DMS53 (cell line): ENCODE measurements around the gene ZNF630.
"Not testable (repeated sequence)": the region's sequence is repeated elsewhere in the genome, so short reads cannot be mapped to it uniquely, and the experiment has no call there.

Experiments used
- DNase-seq: peaks from one replicate; lab custom pipeline; 2025; lab: John Stamatoyannopoulos, UW

Gene ZNF630

GRCh38 chrX:48028091-48028490, 43.3 kb downstream of the ZNF630 start:
- no peak for DNase-seq

GRCh38 chrX:48027545-48027944, 43.9 kb downstream of the ZNF630 start:
- not testable (repeated sequence) for DNase-seq

GRCh38 chrX:48025561-48025960, 45.9 kb downstream of the ZNF630 start:
- DNase-seq: peak; percentile 85

GRCh38 chrX:48022738-48023137, 48.7 kb downstream of the ZNF630 start:
- DNase-seq: no peak

GRCh38 chrX:48022100-48022499, 49.3 kb downstream of the ZNF630 start:
- DNase-seq: no peak

GRCh38 chrX:48021026-48021900, 50.2 kb downstream of the ZNF630 start:
- peak; percentile 92 for DNase-seq

- peak; percentile 23 for DNase-seq
Observed at GRCh38 chrX:48020472-48020871, 51.0 kb downstream of the ZNF630 start.

- not testable (repeated sequence) for DNase-seq
Observed at GRCh38 chrX:48019892-48020291, 51.5 kb downstream of the ZNF630 start.

GRCh38 chrX:48016583-48017310, 54.7 kb downstream of the ZNF630 start:
- DNase-seq: not testable (repeated sequence)

GRCh38 chrX:48009445-48009960, 61.9 kb downstream of the ZNF630 start:
- DNase-seq: not testable (repeated sequence)
